ENCODE measurements around the gene MFF.
A peak's percentile ranks its signal among the peaks of the same experiment; 100 is the strongest.
"Not testable (repeated sequence)": the region's sequence is repeated elsewhere in the genome, so short reads cannot be mapped to it uniquely, and the experiment has no call there.

MFF gene

DNA sequence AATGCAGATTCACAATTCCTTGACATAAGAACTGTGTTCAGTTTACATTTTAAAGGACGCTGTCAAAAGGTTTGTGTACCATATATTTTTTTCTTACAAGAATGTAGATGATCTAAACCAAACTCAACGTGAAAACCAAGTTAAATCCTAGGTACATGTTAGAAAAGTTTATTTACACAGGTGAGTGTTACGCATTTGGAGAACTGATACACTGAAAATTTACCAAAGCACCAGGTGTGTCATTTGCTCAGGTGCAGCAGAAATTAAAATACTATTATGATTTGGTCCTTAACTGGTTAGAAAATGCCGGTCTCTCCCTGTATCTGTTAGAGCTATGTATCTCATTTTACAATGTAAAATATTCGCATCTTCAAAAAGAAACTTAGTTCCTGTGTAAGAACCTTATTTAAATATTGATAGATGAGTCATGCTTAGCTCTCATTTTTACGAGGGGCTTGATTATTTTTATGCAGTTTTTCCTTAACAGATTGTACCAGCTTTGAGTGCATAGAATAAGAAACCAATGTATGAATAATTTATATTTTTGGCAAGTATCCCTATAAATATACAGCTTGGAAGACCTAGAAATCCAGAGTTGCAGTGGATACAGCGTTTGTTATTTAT, 25.1 kb downstream of the MFF start:
- Mint-ChIP-seq H3K4me3 (no peak overlapping the region), H3K36me3 (no peaks in the 10 kb centered on the region), H3K9me3 (ENCODE audit: low read depth) (no peaks in the 10 kb centered on the region), H3K27me3 (no peaks in the 10 kb centered on the region), H3K4me1 (ENCODE audit: low read depth) (peaks cover 9% of the 10 kb centered on the region), H3K27ac (no peak overlapping the region)

DNA sequence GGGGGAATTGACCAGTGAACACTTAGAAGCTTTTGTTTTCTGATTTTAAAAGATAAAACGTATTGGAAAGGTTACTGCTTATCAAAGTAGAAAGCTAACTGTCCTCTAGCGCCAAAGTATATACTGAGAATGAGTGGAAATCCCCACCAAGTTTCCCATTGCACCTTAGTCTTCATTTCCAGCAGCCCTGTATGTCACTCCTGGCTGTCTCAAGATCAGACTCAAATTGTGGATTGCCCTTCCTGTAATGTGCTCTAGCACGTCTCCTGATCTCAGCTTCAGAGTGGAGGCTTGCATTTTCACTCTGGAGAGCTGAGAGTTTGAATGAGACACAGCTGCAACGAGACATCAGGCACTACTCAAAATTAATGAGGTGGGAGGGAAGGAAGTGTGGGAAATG, 26.6 kb downstream of the MFF start:
- H3K27me3 Mint-ChIP-seq: no peaks in the 10 kb centered on the region
- H3K36me3 Mint-ChIP-seq: no peaks in the 10 kb centered on the region
- H3K9me3 Mint-ChIP-seq (ENCODE audit: low read depth): no peaks in the 10 kb centered on the region
- no peak overlapping the region for H3K4me3 Mint-ChIP-seq
- peaks cover 9% of the 10 kb centered on the region for H3K4me1 Mint-ChIP-seq (ENCODE audit: low read depth)
- peak overlapping the region; percentile 71 for H3K27ac Mint-ChIP-seq

DNA sequence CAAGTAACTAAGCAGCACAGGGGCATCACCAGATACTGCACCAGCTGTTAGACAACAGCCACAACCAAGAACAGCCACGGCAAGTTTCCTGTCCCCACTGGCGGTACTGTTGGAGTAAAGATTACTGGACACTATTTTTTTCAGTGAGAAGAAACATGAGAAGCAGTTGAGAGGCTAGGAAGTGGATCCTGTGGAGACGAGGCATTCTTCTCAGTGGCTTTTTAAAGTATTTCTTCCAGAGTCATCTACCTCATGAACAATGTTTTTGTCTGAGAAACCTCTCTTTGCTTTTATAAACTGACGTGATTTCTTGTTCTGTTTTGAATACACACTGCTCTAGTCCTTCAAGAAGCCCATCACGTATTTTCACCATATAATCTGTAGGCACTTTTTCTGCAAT, 35.3 kb downstream of the MFF start:
- Mint-ChIP-seq H3K27me3 (no peaks in the 10 kb centered on the region), H3K4me1 (ENCODE audit: low read depth) (peaks cover 2% of the 10 kb centered on the region), H3K9me3 (ENCODE audit: low read depth) (no peaks in the 10 kb centered on the region), H3K4me3 (no peak overlapping the region), H3K27ac (no peak overlapping the region), H3K36me3 (no peaks in the 10 kb centered on the region)

DNA sequence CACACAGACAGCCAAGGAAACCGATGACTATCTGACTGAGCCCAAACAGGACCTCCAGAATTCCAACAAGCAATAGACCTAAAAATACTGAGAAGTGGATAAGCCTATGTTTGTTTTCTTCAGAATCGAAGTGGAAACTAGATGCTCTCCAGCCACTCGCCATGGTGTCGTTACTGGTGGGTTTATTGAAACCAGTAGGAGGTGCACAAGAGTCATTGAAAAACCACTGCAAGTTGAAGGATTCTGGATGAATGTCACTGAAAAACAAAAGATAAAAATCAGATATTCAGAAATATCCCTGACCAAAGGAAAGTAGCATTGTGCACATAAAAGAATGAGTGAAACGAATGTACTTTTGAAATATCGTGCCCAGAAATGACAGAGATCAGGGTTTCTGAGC, 38.7 kb downstream of the MFF start:
- no peaks in the 10 kb centered on the region for H3K9me3 Mint-ChIP-seq (ENCODE audit: low read depth)
- H3K4me1 Mint-ChIP-seq (ENCODE audit: low read depth): peaks cover 2% of the 10 kb centered on the region
- no peak overlapping the region for H3K4me3 Mint-ChIP-seq
- H3K27me3 Mint-ChIP-seq: no peaks in the 10 kb centered on the region
- no peaks in the 10 kb centered on the region for H3K36me3 Mint-ChIP-seq
- H3K27ac Mint-ChIP-seq: no peak overlapping the region

DNA sequence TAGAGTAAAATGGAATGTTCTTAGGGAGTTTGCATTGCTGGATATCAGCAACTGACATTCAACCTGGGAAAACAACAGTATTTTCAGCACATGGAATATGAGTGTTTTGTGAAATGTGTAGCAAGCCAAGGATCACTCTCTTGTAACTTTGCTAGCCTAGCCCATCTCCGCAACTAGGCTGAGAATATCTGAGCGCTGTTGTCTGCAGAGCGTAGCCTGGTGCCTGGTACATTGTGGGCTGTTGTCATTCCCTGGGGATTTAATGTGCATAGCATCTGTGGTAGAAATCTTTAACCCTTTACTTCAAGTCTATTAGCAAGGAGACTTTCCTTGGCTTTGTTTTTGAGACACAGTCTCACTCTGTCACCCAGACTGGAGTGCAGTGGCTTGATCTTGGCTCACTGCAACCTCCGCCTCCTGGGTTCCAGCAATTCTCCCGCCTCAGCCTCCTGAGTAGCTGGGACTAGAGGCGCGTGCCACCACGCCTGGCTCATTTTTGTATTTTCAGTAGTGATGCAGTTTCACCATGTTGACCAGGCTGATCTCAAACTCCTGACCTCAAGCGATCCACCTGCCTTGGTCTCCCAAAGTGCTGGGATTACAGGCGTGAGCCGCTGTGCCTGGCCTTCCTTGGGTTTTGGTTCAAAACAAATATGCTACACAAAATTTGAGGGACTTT, 39.7 kb downstream of the MFF start:
- not testable (repeated sequence) for H3K27ac Mint-ChIP-seq; H3K4me1 Mint-ChIP-seq (ENCODE audit: low read depth)

DNA sequence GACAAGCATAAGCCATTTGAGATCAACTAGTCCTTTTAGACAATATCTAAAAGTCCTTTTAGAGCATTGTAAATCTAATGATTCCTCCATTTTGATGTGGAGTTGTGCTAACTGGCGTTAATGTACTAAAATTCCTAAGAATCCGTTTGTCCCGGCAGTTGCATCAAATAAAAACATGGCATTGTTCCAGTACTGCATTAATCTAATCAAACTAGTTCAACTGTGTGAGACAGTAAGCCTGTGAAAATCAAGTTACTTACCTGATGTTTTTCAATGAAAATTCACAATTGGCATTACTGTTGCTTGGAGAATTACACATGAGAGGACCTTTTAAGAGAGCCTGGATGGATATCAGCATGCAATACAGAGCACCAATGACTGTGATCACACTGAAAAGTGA, 40.8 kb downstream of the MFF start:
- H3K27me3 Mint-ChIP-seq: no peaks in the 10 kb centered on the region

More for the DNA sequence above, 39.7 kb downstream of the MFF start:
- H3K4me3 Mint-ChIP-seq; H3K27me3 Mint-ChIP-seq; H3K9me3 Mint-ChIP-seq (ENCODE audit: low read depth); H3K36me3 Mint-ChIP-seq: not testable (repeated sequence)

DNA sequence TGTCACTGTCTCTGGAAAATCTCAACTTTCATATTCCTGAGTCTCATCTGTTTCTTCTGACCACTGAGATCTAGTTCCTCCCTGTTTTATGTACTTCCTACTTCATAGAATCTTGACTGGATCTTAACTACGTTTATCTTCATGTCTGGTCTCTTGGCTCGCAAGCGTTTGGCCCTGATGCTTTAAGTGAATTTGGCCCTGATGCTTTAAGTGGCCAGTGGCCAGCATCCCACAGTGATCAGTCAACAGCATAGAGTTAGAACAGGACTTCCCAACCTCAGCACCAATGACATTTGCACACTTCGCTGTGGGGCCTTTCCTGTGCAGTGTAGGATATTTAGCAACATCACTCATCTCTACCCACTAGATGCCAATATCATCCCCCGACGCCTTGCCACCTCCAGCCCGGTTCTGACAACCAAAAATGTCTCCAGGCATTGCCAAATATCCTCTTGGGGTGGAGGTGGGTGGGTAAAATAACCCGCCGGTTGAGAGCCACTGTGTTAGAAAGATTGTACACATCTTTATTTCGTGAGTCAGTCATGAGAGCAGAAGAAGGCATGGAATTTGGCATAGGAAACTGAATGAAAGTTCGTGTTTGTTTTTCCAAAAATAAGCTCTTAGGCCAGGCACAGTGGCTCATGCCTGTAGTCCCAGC, 41.8 kb downstream of the MFF start:
- no peaks in the 10 kb centered on the region for H3K36me3 Mint-ChIP-seq
- no peak overlapping the region for H3K4me3 Mint-ChIP-seq
- no peaks in the 10 kb centered on the region for H3K9me3 Mint-ChIP-seq (ENCODE audit: low read depth)
- no peaks in the 10 kb centered on the region for H3K27me3 Mint-ChIP-seq
- peaks cover 4% of the 10 kb centered on the region for H3K4me1 Mint-ChIP-seq (ENCODE audit: low read depth)
- no peak overlapping the region for H3K27ac Mint-ChIP-seq

More for the DNA sequence above, 40.8 kb downstream of the MFF start:
- H3K27ac Mint-ChIP-seq: no peak overlapping the region
- H3K4me3 Mint-ChIP-seq: no peak overlapping the region
- H3K36me3 Mint-ChIP-seq: no peaks in the 10 kb centered on the region
- peaks cover 3% of the 10 kb centered on the region for H3K4me1 Mint-ChIP-seq (ENCODE audit: low read depth)
- H3K9me3 Mint-ChIP-seq (ENCODE audit: low read depth): no peaks in the 10 kb centered on the region

DNA sequence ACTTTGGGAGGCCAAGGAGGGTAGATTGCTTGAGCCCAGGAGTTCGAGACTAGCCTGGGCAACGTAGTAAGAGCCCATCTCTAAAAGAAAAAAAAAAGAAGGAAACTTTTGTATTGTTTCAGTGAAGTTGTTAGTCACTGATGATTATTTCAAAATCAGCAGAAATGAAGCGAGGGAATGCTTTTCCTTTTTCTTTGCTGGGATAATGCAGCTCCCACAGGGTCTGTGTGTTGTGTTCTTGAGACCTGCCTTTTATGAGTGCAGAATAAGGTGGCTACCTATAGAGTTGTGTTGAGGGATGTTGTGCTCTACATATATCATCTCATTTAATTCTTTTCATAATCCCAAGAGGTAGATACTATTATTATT, 42.4 kb downstream of the MFF start:
- Mint-ChIP-seq H3K27me3 (no peaks in the 10 kb centered on the region), H3K27ac (no peak overlapping the region), H3K36me3 (no peaks in the 10 kb centered on the region), H3K4me3 (no peak overlapping the region), H3K4me1 (ENCODE audit: low read depth) (peaks cover 4% of the 10 kb centered on the region), H3K9me3 (ENCODE audit: low read depth) (no peaks in the 10 kb centered on the region)

DNA sequence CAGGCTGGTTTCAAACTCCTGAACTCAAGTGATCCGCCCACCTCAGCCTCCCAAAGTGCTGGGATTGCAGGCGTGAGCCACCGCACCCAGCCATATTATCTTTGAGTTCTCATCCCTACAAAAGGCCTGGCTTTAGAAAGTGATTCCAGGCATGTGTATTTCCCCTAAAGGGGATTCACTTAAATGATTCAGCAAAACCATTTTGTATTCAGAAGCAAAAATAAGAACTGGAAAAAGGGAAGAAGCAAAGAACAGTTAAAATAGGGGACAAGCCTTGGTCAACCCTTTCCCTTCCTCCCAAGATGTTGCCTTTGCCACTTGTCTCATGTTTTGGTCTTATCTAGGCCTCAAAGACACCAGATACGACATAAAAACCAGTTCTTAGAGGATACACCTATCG, 43.5 kb downstream of the MFF start:
- no peak overlapping the region for H3K27ac Mint-ChIP-seq
- no peaks in the 10 kb centered on the region for H3K27me3 Mint-ChIP-seq
- H3K4me3 Mint-ChIP-seq: no peak overlapping the region
- H3K9me3 Mint-ChIP-seq (ENCODE audit: low read depth): no peaks in the 10 kb centered on the region
- H3K4me1 Mint-ChIP-seq (ENCODE audit: low read depth): peaks cover 7% of the 10 kb centered on the region
- H3K36me3 Mint-ChIP-seq: no peaks in the 10 kb centered on the region

DNA sequence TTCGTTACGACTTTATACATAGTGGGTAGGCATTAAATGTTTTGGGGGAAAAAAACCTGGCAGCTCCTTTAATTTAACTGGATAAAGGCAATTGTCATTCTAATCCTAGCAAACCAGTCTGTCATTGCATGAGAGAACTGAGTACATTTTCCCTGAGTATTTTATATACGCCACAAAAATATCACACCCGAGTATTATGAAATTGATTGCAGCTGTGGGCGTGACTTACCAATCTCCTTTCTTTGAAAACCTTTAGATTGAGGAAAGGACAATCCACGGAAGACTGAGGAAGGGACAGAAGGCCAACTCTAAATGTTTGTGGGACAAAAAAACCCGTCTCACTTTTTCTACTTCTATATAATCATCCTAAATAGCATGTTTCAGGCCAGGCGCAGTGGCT, 45.0 kb downstream of the MFF start:
- Mint-ChIP-seq H3K27ac (no peak overlapping the region), H3K27me3 (no peaks in the 10 kb centered on the region), H3K4me3 (no peak overlapping the region), H3K36me3 (no peaks in the 10 kb centered on the region), H3K9me3 (ENCODE audit: low read depth) (no peaks in the 10 kb centered on the region), H3K4me1 (ENCODE audit: low read depth) (peaks cover 12% of the 10 kb centered on the region)

DNA sequence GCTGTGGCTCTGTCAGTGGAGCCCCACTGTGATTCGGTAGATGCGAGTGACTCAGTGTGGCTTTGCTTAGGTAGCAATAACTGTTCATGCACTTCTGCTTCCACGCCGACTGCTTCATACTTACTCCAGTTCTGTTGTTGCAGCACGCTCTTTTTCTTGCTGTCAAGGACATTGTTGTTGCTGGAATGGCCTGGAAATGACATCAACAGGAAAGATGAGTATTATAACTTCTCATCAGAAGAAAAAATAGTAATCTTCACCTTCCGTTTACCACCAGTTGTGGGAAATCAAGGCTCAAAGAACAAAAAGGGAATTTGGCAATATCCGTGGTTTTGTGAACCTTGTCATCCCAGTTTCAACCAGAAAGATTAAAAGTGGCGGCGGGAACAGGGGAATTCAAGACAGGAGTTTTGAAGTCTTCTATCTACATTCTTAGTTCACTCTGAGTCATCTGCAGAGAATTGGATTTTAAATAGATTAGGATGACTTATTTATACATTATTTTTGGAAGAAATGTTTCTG, 45.8 kb downstream of the MFF start:
- H3K4me3 Mint-ChIP-seq: no peak overlapping the region
- H3K4me1 Mint-ChIP-seq (ENCODE audit: low read depth): peaks cover 12% of the 10 kb centered on the region
- no peaks in the 10 kb centered on the region for H3K36me3 Mint-ChIP-seq
- no peak overlapping the region for H3K27ac Mint-ChIP-seq
- H3K27me3 Mint-ChIP-seq: no peaks in the 10 kb centered on the region
- no peaks in the 10 kb centered on the region for H3K9me3 Mint-ChIP-seq (ENCODE audit: low read depth)

DNA sequence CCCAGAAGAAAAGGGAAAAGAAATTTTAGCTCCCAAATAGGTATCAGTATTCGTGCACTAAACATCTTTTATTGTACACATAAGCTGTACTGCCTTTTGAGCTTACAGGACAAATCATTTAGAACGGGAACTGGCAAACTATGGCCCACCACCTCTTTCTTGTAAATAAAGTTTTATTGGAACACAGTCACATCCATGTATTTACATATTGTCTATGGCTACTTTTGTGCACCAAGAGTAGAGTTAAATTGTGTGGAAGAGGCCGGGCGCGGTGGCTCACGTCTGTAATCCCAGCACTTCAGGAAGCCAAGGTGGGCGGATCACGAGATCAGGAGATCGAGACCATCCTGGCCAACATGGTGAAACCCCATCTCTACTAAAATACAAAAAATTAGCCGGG, 48.3 kb downstream of the MFF start:
- H3K4me3 Mint-ChIP-seq: no peak overlapping the region
- no peaks in the 10 kb centered on the region for H3K9me3 Mint-ChIP-seq (ENCODE audit: low read depth)
- no peak overlapping the region for H3K27ac Mint-ChIP-seq
- peaks cover 2% of the 10 kb centered on the region for H3K27me3 Mint-ChIP-seq
- peaks cover 14% of the 10 kb centered on the region for H3K4me1 Mint-ChIP-seq (ENCODE audit: low read depth)
- H3K36me3 Mint-ChIP-seq: no peaks in the 10 kb centered on the region

DNA sequence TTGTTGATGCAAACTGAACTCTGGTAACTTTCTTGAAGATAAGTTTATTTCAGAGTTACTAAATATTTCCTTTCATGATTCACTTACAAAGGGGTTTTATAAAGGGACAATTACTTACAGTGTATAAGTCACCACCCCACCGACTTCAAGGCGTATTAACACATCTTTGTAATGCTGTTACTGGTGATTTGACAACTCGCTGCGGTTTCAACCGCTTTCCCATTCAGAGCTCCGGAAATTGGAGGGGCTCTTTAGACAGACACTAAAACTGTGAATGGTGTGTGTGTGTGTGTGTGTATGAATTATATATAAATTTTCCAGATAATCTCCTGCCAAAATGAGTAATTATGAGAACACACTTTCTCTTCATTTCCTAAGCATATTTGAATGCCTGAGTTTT, 49.1 kb downstream of the MFF start:
- H3K9me3 Mint-ChIP-seq (ENCODE audit: low read depth): no peaks in the 10 kb centered on the region
- H3K27me3 Mint-ChIP-seq: peaks cover 2% of the 10 kb centered on the region
- peaks cover 14% of the 10 kb centered on the region for H3K4me1 Mint-ChIP-seq (ENCODE audit: low read depth)
- H3K4me3 Mint-ChIP-seq: peak overlapping the region; percentile 17
- H3K27ac Mint-ChIP-seq: peak overlapping the region; percentile 85
- no peaks in the 10 kb centered on the region for H3K36me3 Mint-ChIP-seq

DNA sequence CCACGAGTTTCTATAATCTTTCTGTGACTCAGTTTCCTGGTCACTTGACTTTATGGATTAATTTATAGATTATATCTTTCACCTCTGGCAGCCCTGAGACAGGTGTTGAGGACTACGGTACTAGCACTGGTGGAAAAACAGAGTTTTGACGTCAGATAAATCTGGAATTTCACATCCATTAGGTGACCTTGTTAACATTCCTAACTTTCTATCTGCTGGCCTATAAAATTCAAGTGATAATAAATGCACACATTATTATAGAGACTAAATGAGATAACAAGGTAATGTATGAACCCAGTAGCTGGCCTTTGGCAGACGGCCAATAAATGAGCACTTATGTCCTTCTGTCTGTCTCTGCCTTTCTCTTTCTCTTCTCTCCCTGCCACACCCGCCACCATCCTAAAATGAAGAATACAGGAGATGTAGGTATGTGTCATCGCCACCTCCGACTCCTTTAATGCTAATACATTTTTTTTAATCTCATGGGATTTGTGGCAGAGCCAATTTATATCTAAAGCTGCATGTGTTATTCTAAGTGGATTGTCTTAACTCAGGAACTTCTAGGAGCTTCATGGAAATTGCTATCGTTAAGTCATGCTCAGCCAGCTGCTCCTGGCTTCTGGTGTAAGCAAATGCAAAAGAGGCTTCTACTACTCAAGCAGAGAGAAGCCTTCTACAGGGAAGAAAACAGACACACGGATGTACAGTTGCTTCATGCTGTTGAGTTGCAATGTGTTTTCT, 51.8 kb downstream of the MFF start:
- H3K4me1 Mint-ChIP-seq (ENCODE audit: low read depth): peaks cover 16% of the 10 kb centered on the region
- H3K9me3 Mint-ChIP-seq (ENCODE audit: low read depth): peaks cover 3% of the 10 kb centered on the region
- no peak overlapping the region for H3K4me3 Mint-ChIP-seq
- H3K27ac Mint-ChIP-seq: no peak overlapping the region
- H3K27me3 Mint-ChIP-seq: peaks cover 2% of the 10 kb centered on the region
- no peaks in the 10 kb centered on the region for H3K36me3 Mint-ChIP-seq

Measured in activated naive CD8-positive, alpha-beta T cell (primary cell).